HG02610 (cell line): ENCODE results near the gene MDN1.

ENCODE experiments used
- ATAC-seq: cut with Tn5 transposase; IDR thresholded peaks from one replicate; pipeline ENCODE4 v1.9.1; 2021; ENCODE audit warnings: mild to moderate bottlenecking, moderate library complexity; ENCODE audit not compliant: unreplicated experiment

The MDN1 gene

GRCh38 chr6:89702349-89702748, 117.2 kb downstream of the MDN1 start:
- ATAC-seq, result no peak

GRCh38 chr6:89695667-89696066, 123.9 kb downstream of the MDN1 start:
- ATAC-seq, result no peak

- no peak for ATAC-seq
Observed at GRCh38 chr6:89694428-89694827, 125.2 kb downstream of the MDN1 start.

GRCh38 chr6:89693207-89693606, 126.4 kb downstream of the MDN1 start:
- no peak for ATAC-seq

- no peak for ATAC-seq
Observed at GRCh38 chr6:89692256-89692655, 127.3 kb downstream of the MDN1 start.

GRCh38 chr6:89690944-89691324, 128.7 kb downstream of the MDN1 start:
- ATAC-seq, result no peak

- ATAC-seq, result no peak
Observed at GRCh38 chr6:89689732-89690131, 129.9 kb downstream of the MDN1 start.

- ATAC-seq, result no peak
Observed at GRCh38 chr6:89688328-89688727, 131.3 kb downstream of the MDN1 start.

DNA sequence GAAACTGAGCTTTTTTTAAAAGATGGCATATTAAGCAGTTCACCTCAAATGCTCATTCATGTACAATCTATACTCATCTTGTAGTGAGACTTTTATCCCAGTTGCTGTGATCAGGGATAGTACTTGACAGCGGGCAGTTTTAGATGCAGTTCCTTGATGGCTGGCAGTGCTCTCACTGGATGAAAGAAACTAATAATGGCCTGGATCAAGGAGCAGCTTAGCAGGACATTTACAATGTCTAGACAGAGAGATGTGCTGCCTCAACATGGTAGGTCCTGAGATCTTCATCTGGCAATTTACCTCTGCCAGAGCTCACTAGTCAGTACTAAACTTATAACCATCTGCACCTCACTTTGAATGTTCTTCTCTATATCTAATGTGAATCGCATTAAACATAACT, 134.3 kb downstream of the MDN1 start:
- no peak for ATAC-seq

DNA sequence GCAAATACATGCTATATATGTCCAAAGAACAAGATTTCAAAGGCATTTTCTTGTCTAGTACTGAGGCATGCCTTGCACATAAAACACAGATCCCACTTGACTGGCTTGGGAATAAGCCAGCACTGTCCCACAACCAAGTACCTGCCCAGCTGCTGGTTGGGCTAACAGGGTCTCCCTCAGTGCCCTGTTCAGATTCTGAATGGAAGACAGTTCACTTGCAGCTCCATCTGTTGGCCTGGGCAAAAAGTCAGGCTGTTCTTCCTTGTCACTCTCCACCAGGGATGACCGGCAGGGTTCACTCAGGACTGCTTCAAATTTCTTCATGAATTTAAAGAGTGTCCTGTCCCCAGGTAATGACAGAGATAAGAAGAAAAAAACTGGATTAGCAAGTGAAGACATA, 136.6 kb downstream of the MDN1 start:
- ATAC-seq, result no peak

DNA sequence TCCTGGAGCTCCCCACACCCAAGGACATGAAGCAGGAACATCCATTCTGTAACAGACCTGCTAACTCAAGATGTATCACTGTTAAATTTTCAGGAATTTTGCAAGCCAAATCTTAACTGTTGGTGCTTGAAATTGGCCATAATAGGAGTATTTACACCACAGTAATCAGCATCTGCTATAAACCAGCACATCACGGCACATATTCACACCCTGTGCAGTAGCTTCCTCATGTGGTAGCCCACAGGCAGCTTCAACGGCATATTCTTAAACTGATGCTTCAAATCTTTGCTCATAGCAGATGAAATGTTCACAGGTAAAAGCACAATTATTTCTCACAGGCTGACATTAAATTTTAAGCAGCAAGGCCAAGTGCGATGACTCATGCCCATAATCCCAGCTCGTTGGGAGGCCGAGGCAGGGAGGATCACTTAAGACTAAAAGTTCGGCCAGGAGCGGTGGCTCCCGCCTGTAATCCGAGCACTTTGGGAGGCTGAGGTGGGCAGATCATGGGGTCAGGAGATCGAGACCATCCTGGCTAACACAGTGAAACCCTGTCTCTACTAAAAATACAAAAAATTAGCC, 137.5 kb downstream of the MDN1 start:
- no peak for ATAC-seq

DNA sequence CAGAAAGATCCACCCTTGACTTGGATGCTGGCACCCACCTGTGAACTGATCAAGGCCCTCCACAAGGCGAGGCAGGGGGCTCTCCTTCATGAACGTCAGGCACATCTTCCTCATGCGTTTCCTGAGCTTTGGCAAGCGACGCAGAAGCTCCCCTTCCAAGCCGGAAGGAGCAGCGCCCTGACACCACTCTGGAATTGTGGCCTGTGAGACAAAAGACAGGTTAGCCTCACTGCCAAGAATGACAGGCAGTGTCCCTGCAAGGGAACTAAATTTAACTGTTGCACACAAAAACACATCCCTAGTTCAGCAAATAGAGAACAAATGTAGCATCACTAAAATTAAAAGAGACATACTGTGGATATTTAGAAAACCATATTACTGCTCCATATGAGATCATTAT, 139.0 kb downstream of the MDN1 start:
- no peak for ATAC-seq

- no peak for ATAC-seq
Observed at GRCh38 chr6:89680150-89680549, 139.4 kb downstream of the MDN1 start.

DNA sequence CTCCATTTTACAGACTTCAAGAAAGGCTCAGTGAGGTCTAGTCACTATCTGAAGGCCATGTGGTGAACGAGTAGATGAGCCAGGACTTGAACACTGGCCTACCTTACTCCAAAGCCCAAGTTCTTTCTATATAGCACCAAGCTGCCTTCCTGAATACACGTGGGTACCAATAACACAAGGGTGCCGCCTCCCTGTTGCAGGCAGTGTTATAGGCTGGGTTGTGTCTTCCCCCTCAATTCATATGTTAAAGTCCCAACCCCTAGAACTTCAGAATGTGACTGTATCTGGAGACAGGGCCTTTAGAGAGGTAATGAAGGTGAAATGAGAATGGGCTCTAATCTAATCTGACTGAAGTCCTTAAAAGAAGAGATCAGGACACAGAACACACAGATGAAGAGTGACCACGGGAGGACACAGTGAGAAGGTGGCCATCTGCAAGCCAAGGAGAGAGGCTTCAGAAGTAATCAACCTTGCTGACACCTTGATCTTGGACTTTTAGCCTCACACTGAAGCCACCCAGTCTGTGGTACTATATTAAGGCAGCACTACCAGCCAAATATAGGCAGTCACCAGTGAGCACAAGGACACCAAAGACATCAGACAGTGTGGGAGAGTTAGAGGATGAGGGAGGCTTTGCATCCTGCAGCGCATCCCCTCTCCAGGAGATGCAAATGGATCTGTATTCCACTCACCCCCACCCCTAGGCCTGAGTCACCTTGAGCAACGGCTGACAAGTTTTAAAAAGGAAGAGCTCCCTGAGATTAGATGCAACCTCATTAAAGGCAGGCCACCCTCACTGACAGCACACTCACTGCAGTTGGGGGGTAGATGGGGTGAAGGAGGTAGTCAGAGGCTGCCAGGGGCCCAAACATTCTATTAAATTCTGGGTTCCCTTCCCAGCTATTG, 140.1 kb downstream of the MDN1 start:
- ATAC-seq, result no peak

- no peak for ATAC-seq
Observed at GRCh38 chr6:89678531-89678930, 141.1 kb downstream of the MDN1 start.

DNA sequence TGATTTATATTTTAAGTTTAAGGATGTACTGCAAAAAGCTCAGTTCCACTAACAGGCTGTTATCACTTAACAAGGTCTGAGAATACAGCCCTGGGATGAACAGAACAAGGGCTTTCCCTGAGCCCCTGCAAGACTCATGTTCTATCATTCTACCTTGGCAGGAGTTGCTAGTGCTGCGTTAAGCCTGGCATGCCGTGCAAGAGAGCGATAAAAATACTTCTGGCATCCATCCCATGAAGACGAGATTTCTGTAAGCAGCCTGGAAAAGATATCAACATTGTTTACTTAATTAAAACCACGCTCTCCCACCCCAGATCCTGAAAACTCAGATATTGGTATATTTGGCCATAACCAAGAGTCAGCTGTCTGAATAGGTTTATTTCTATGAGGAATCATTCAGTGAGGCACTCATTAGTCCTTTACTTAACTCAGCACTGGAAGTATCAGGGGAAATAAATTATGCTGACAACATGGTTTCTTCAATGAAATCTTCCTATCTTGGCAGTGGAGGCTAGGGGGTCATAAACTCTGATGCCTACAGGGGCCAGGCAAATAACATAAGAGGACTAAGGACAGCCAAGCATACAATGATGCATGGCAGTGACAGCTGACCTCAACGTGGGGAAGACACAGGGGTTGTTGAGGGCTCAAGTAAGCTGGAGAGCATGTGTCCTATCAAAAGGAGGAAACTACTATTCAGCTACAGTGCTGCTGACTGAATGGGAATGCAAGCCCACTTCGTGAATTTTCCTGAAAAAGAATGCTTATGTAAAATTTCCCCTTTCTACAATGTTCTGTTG, 143.4 kb downstream of the MDN1 start:
- ATAC-seq, result no peak

DNA sequence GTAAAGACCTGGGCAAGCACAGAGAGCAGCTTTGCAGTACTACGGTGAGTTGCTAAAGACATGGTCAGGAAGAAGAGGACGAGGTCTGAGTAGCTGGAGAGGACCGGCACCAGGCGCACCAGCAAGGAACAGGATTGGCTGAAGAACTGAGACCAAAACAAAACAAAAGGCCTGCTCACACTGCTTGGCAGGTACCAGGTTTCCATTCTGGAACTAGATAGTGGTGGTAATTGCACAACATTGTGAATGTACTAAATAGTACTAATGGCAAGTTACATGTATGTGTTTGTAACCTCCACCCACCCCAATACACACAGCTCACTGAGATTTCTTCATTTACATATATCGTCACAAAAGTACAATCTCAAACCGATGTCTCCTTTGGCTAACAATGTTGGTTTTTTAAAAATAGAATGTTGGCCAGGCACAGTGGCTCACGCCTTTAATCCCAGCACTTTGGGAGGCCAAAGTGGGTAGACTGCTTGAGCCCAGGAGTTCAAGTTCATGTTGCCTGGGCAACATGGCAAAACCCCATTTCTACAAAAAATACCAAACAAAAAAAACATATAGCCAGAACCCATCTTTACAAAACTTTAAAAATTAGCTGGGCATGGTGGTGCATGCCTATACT, 148.5 kb downstream of the MDN1 start:
- no peak for ATAC-seq

DNA sequence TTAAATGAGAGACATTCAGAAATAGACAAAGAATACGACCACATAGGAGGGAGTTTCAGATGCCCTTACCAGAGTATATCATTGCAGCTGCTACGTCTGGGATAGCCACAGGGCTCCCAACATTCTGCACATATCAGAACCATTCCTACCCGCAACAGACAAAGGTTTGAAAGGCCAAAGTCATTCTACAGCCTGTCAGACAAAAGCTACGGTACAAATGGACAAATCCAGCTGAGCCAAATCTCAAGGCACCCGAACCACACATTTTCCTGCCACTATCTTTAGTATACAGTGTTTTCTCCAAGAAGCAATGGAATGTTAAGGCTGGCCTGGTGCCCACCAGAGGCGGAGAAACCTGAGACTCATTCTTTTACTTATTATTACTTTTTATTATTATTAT, 150.6 kb downstream of the MDN1 start:
- no peak for ATAC-seq

- no peak for ATAC-seq
Observed at GRCh38 chr6:89667872-89668556, 151.6 kb downstream of the MDN1 start.

DNA sequence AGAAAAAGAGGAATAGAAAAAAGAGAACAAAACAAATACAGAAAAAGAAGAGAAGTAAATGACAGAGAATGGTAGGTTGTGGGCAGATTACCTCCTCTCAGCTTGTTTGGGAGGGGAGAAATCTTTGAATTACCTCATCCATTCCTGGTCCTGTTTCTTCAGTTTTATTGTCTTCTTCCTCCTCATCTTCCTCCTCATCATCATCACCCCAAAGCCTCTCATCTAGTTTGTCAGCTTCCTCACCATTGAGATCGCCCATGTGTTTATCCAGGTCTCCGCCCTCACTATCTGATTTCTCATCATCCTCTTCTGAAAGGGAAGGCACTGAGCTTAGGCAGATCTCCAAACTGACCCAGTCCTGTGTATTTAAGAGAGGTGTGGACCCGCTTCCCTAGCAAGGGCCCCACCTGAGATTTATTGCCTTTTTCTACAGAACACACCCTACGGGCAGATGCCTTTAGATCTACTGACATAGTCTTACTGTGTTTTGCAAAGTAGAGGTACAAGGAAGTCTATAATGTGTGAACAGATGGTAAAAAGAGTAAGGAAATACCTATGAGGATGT, 156.9 kb downstream of the MDN1 start:
- no peak for ATAC-seq
